IMR-90 (cell line): Measurements from ENCODE around the gene COL5A1. TPM values are rescaled to one million over a fixed set of nuclear protein-coding genes. Genes with fewer than 3 reads are reported as not detected.

Experiments
- ATAC-seq: fragments of 200-7000 bp; cut with Tn5 transposase; 2 replicates; pipeline ENCODE4 v1.9.1; 2020; ENCODE audit warnings: low read depth, mild to moderate bottlenecking, moderate library complexity
- BruUV-seq: library from RNA; stranded (reverse); fragments of 400-500 nt; replicated peaks from 2 replicates; lab custom pipeline; 2021; lab: Mats Ljungman, UMichigan
- CTCF ChIA-PET: fragments of 300-600 bp; formaldehyde crosslinking; extraction: SDS; loops from one replicate; lab custom pipeline; 2021; ENCODE audit warnings: antibody characterized with exemption; lab: Yijun Ruan, JAX
- POLR2A ChIA-PET: fragments of 300-600 bp; sonication (Branson Sonifier 250); formaldehyde crosslinking; loops from one replicate; lab custom pipeline; 2022; ENCODE audit warnings: antibody characterized with exemption; ENCODE audit not compliant: unreplicated experiment; lab: Charles Lee
- DNase-seq: peaks from one replicate; pipeline ENCODE4 v3.0.0; 2013
- H2AFZ ChIP-seq: replicated peaks from 2 replicates; pipeline ENCODE3; 2013; ENCODE audit warnings: low read length, mild to moderate bottlenecking; ENCODE audit not compliant: poor library complexity
- H2AK5ac ChIP-seq: 2 replicates; pipeline ENCODE4 v1.6.1; 2013; ENCODE audit warnings: low read depth, low read length, inconsistent platforms
- H2AK9ac ChIP-seq: replicated peaks from 2 replicates; pipeline ENCODE3; 2013; ENCODE audit warnings: mild to moderate bottlenecking, low read depth, low read length, moderate library complexity; ENCODE audit not compliant: poor library complexity
- H2BK120ac ChIP-seq: 2 replicates; pipeline ENCODE4 v1.6.1; 2013; ENCODE audit warnings: low read depth, low read length, inconsistent platforms
- H2BK15ac ChIP-seq: 3 replicates; pipeline ENCODE4 v1.6.1; 2013; ENCODE audit warnings: low read depth, low read length, inconsistent platforms
- H2BK20ac ChIP-seq: 2 replicates; pipeline ENCODE4 v1.6.1; 2013; ENCODE audit warnings: low read depth, mild to moderate bottlenecking, inconsistent platforms, low read length, moderate library complexity
- H2BK5ac ChIP-seq: 2 replicates; pipeline ENCODE4 v1.6.1; 2013; ENCODE audit warnings: mild to moderate bottlenecking, low read depth, low read length, inconsistent platforms; ENCODE audit not compliant: poor library complexity, severe bottlenecking
- H3K14ac ChIP-seq: replicated peaks from 2 replicates; pipeline ENCODE4 v1.6.1; 2013; ENCODE audit warnings: low read depth, low read length, inconsistent platforms
- H3K18ac ChIP-seq: 2 replicates; pipeline ENCODE4 v1.6.1; 2013; ENCODE audit warnings: low read depth, low read length, control low read depth
- H3K23ac ChIP-seq: 2 replicates; pipeline ENCODE4 v1.6.1; 2013; ENCODE audit warnings: low read depth, low read length, inconsistent platforms
- H3K27ac ChIP-seq: 2 replicates; pipeline ENCODE4 v1.5.1; 2013; ENCODE audit warnings: mild to moderate bottlenecking, control low read depth, low read length; ENCODE audit not compliant: insufficient read depth
- H3K27me3 ChIP-seq: 2 replicates; pipeline ENCODE4 v1.6.1; 2013; ENCODE audit warnings: low read length; ENCODE audit not compliant: control insufficient read depth, insufficient read depth
- H3K36me3 ChIP-seq: 2 replicates; pipeline ENCODE4 v1.6.1; 2013; ENCODE audit warnings: low read length, mixed read lengths; ENCODE audit not compliant: control insufficient read depth, insufficient read depth
- H3K4ac ChIP-seq: 2 replicates; pipeline ENCODE4 v1.6.1; 2013; ENCODE audit warnings: low read depth, low read length, inconsistent platforms
- H3K4me1 ChIP-seq: 2 replicates; pipeline ENCODE4 v1.6.1; 2013; ENCODE audit warnings: low read length, mixed read lengths; ENCODE audit not compliant: control insufficient read depth, insufficient read depth
- H3K4me2 ChIP-seq: 2 replicates; pipeline ENCODE4 v1.6.1; 2013; ENCODE audit warnings: low read depth, mild to moderate bottlenecking, control low read depth, low read length, moderate library complexity
- H3K4me3 ChIP-seq: 2 replicates; pipeline ENCODE4 v1.5.1; 2013; ENCODE audit warnings: low read depth, mild to moderate bottlenecking, control low read depth, low read length, moderate library complexity; ENCODE audit not compliant: insufficient read depth
- H3K56ac ChIP-seq: 2 replicates; pipeline ENCODE4 v1.6.1; 2013; ENCODE audit warnings: low read length, inconsistent platforms; ENCODE audit not compliant: insufficient read depth; ENCODE audit errors: extremely low read depth
- H3K79me1 ChIP-seq, 2 experiments: 2 replicates each; pipeline ENCODE4 v1.6.1; 2013; ENCODE audit warnings: low read length in 2 of 2, inconsistent platforms in 1 of 2, low read depth in 1 of 2
- H3K9ac ChIP-seq: 2 replicates; pipeline ENCODE4 v1.6.1; 2013; ENCODE audit warnings: low read depth, low read length, control low read depth
- H3K9me1 ChIP-seq: 2 replicates; pipeline ENCODE4 v1.6.1; 2013; ENCODE audit warnings: low read length, inconsistent platforms; ENCODE audit not compliant: insufficient read depth
- H3K9me3 ChIP-seq: 2 replicates; pipeline ENCODE4 v1.6.1; 2013; ENCODE audit warnings: low read length; ENCODE audit not compliant: control insufficient read depth, insufficient read depth
- H4K20me1 ChIP-seq: 2 replicates; pipeline ENCODE4 v1.6.1; 2013; ENCODE audit warnings: low read length, inconsistent platforms; ENCODE audit not compliant: insufficient read depth
- H4K5ac ChIP-seq: 2 replicates; pipeline ENCODE4 v1.6.1; 2013; ENCODE audit warnings: mild to moderate bottlenecking, low read depth, low read length, control low read depth
- H4K8ac ChIP-seq, 2 experiments: 2 replicates each; pipeline ENCODE4 v1.6.1; 2013; ENCODE audit warnings: low read depth in 2 of 2, low read length in 2 of 2, control low read depth in 1 of 2, inconsistent platforms in 1 of 2
- H4K91ac ChIP-seq: 2 replicates; pipeline ENCODE4 v1.6.1; 2013; ENCODE audit warnings: low read depth, low read length, inconsistent platforms; ENCODE audit not compliant: insufficient read depth
- BHLHE40 ChIP-seq: fragments of 150-350 bp; IDR thresholded peaks from 2 replicates; pipeline ENCODE4 v1.6.1; 2016; ENCODE audit warnings: mild to moderate bottlenecking, low read depth, low read length
- CEBPB ChIP-seq: IDR thresholded peaks from 2 replicates; pipeline ENCODE4 v1.6.1; 2012; ENCODE audit warnings: low read depth, low read length, improper control_type of control experiment
- CHD1 ChIP-seq: IDR thresholded peaks from 2 replicates; pipeline ENCODE4 v1.6.1; 2012; ENCODE audit warnings: low read depth, low read length, improper control_type of control experiment
- ELK1 ChIP-seq: fragments of 150-350 bp; IDR thresholded peaks from 2 replicates; pipeline ENCODE4 v1.6.1; 2016; ENCODE audit warnings: low read depth, mild to moderate bottlenecking, low read length, moderate library complexity, borderline replicate concordance
- MAFK ChIP-seq: IDR thresholded peaks from 2 replicates; pipeline ENCODE4 v1.6.1; 2012; ENCODE audit warnings: low read depth, low read length, improper control_type of control experiment
- MAZ ChIP-seq: IDR thresholded peaks from 2 replicates; pipeline ENCODE4 v1.6.1; 2012; ENCODE audit warnings: low read depth, mild to moderate bottlenecking, low read length, improper control_type of control experiment, moderate library complexity, borderline replicate concordance
- MXI1 ChIP-seq: IDR thresholded peaks from 2 replicates; pipeline ENCODE4 v1.6.1; 2012; ENCODE audit warnings: low read depth, mild to moderate bottlenecking, low read length, moderate library complexity, borderline replicate concordance
- POLR2A ChIP-seq: IDR thresholded peaks from 2 replicates; pipeline ENCODE4 v1.6.1; 2012; ENCODE audit warnings: mild to moderate bottlenecking, low read depth, low read length
- RAD21 ChIP-seq: IDR thresholded peaks from 2 replicates; pipeline ENCODE4 v1.6.1; 2012; ENCODE audit warnings: low read length, improper control_type of control experiment
- RCOR1 ChIP-seq: IDR thresholded peaks from 2 replicates; pipeline ENCODE4 v1.6.1; 2012; ENCODE audit warnings: mild to moderate bottlenecking, low read length, improper control_type of control experiment; ENCODE audit not compliant: insufficient replicate concordance
- RFX5 ChIP-seq: IDR thresholded peaks from 2 replicates; pipeline ENCODE4 v1.8.0; 2012; ENCODE audit warnings: low read depth, mild to moderate bottlenecking, low read length, moderate library complexity
- SMC3 ChIP-seq: fragments of 150-350 bp; IDR thresholded peaks from 2 replicates; pipeline ENCODE4 v1.6.1; 2016; ENCODE audit warnings: low read depth, mild to moderate bottlenecking, antibody characterized with exemption, low read length, moderate library complexity
- WGBS, 2 experiments: methylation state at CpG; one replicate each; pipeline versions ENCODE4 v1.1.5 to v1.1.7; 2013; ENCODE audit warnings: missing lambda C conversion rate in 2 of 2; ENCODE audit not compliant: insufficient read length in 1 of 2; ENCODE audit errors: extremely low coverage in 2 of 2; 5-methylcytosine and 5-hydroxymethylcytosine counted together
- dilution Hi-C: fragments of 300-500 bp; cut with HindIII; formaldehyde crosslinking; loops from one replicate; pipeline ENCODE4 v1.14.3; 2018; ENCODE audit warnings: low sequenced_read_pairs; ENCODE audit not compliant: unreplicated experiment
- in situ Hi-C: fragments of 300-500 bp; cut with MboI; formaldehyde crosslinking; loops from 3 replicates; pipeline ENCODE4 v1.14.3; 2019; ENCODE audit warnings: low sequenced_read_pairs, inconsistent platforms, mixed read lengths
- intact Hi-C: fragments of 100-400 bp; cut with micrococcal nuclease; formaldehyde crosslinking; loops from 2 replicates; pipeline ENCODE4 v1.10.0; 2022
- polyA plus RNA-seq, 3 experiments: library from polyadenylated mRNA; depleted of rRNA; stranded (reverse); fragments of >200 nt; gene quantifications; 2 replicates each; pipeline ENCODE4 v1.2.3, GENCODE V29; 2012; ENCODE audit warnings: low replicate concordance in 1 of 3
- total RNA-seq: library from RNA; depleted of rRNA; stranded (reverse); fragments of >200 nt; gene quantifications from 2 replicates; pipeline ENCODE4 v1.2.3, GENCODE V29; 2012
- TF ChIP-seq, protein P1 (sequence below): fragments of 150-350 bp; IDR thresholded peaks from 2 replicates; pipeline ENCODE4 v1.6.1; 2017; ENCODE audit warnings: mild to moderate bottlenecking, antibody characterized with exemption, low read length, low read depth

The COL5A1 gene
- total and polyA plus RNA-seq, 2 of the 4 experiments (the other 2 are of a cell fraction), result 19.2 to 173 TPM

DNA sequence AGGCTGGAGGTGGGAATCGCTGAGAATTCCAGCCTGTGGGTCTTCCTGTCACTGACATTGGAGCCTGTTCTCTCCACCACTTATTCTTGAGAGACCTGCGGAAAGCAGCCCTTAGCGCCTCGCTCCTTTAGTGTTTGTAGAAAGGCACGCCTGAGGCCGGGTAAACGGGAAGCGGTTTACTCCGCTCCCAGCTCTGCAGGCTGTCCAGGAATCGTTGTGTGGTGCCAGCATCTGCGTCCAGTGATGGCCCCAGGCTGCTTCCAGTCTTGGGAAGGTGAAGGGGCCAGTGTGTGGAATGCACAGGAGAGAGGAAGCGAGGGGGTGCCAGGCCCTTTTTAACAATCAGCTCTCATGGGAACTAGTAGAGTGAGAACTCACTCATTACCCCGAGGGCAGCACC is 194.4 kb downstream of the COL5A1 start:
- DNase-seq, result no peak
- no peak overlapping the region for H2BK15ac ChIP-seq
- H2BK20ac ChIP-seq, result no peak overlapping the region
- ChIA-PET CTCF (no interaction called here), POLR2A (no interaction called here)
- no peak overlapping the region for H2BK5ac ChIP-seq
- H2AFZ ChIP-seq, result no peak overlapping the region
- H2AK5ac ChIP-seq, result no peak overlapping the region
- H3K9me3 ChIP-seq, result no peaks in the 10 kb centered on the region
- dilution Hi-C loops, result no loop called here
- ATAC-seq, result no peak
- no peak overlapping the region for H3K27ac ChIP-seq
- no peak overlapping the region for H2AK9ac ChIP-seq
- H4K20me1 ChIP-seq, result peaks cover 37% of the 10 kb centered on the region
- H3K27me3 ChIP-seq, result no peaks in the 10 kb centered on the region
- H4K8ac ChIP-seq, result no peak overlapping the region
- WGBS, 2 experiments, result no CpG with 5 or more reads among the region's 13 CpGs
- H4K5ac ChIP-seq, result no peak overlapping the region
- H3K36me3 ChIP-seq, result peaks cover 94% of the 10 kb centered on the region
- no peaks in the 10 kb centered on the region for H3K4me1 ChIP-seq
- H3K9ac ChIP-seq, result no peak overlapping the region
- BruUV-seq, result no TSS peak
- no peak overlapping the region for H4K91ac ChIP-seq
- no peak overlapping the region for H3K4me3 ChIP-seq
- no peak overlapping the region for H3K4ac ChIP-seq
- peaks cover 0 to 12% of the 10 kb centered on the region in 2 experiments; a peak in 3 of 4 replicates for H3K79me1 ChIP-seq
- no peak overlapping the region for H3K23ac ChIP-seq
- no peak overlapping the region for H3K4me2 ChIP-seq
- TF ChIP-seq, protein P1, sequence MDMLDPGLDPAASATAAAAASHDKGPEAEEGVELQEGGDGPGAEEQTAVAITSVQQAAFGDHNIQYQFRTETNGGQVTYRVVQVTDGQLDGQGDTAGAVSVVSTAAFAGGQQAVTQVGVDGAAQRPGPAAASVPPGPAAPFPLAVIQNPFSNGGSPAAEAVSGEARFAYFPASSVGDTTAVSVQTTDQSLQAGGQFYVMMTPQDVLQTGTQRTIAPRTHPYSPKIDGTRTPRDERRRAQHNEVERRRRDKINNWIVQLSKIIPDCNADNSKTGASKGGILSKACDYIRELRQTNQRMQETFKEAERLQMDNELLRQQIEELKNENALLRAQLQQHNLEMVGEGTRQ, result no peak
- TF ChIP-seq MXI1, result no peak
- TF ChIP-seq POLR2A, result no peak
- no peak for TF ChIP-seq BHLHE40
- TF ChIP-seq CEBPB, result no peak
- no peak for TF ChIP-seq ELK1
- no peak for TF ChIP-seq MAZ
- no peak for TF ChIP-seq CHD1
- TF ChIP-seq SMC3, result no peak
- no peak for TF ChIP-seq RFX5
- no peak for TF ChIP-seq MAFK
- TF ChIP-seq RCOR1, result no peak
- TF ChIP-seq RAD21, result no peak
- in situ Hi-C loops, result no loop called here
- 0 out of 2 replicates have a peak, but pooled peaks cover 3% of the 10 kb centered on the region for H3K9me1 ChIP-seq
- no peak overlapping the region for H3K56ac ChIP-seq
- no peak overlapping the region for H2BK120ac ChIP-seq
- intact Hi-C loops, result no loop called here
- no peak overlapping the region for H3K14ac ChIP-seq
- no peak overlapping the region for H3K18ac ChIP-seq
